Esophagus squamous epithelium (tissue), 5 donors: ENCODE results near the gene CCNYL1. TPM values are rescaled to one million over a fixed set of nuclear protein-coding genes. Genes with fewer than 3 reads are reported as not detected.
A peak's percentile ranks its signal among the peaks of the same experiment; 100 is the strongest.

Experiments used
- DNase-seq: peaks from one replicate; lab custom pipeline; 2025; lab: John Stamatoyannopoulos, UW
- H3K27ac ChIP-seq, 4 donors: fragments of 200-600 bp; sonication (generic); one replicate each; pipeline ENCODE4 v1.5.1; 2016 to 2019; ENCODE audit warnings: mild to moderate bottlenecking in 1 of 4
- H3K27me3 ChIP-seq, 4 donors: fragments of 200-600 bp; sonication (generic); 1 replicate in 3 of 4; 2 replicates in 1 of 4; pipeline versions ENCODE4 v1.5.1 to v1.6.0; 2017 to 2021; ENCODE audit warnings: antibody characterized with exemption in 1 of 4
- H3K36me3 ChIP-seq, 3 donors: fragments of 200-600 bp; sonication (generic); one replicate each; pipeline ENCODE4 v1.5.1; 2016 to 2019
- H3K4me1 ChIP-seq, 3 donors: fragments of 200-600 bp; sonication (generic); one replicate each; pipeline ENCODE4 v1.5.1; 2017 to 2019
- H3K4me3 ChIP-seq, 4 donors: fragments of 200-600 bp; sonication (generic); 1 replicate in 3 of 4; 2 replicates in 1 of 4; pipeline ENCODE4 v1.5.1; 2016 to 2019; ENCODE audit warnings: mild to moderate bottlenecking in 2 of 4, moderate library complexity in 1 of 4
- H3K9me3 ChIP-seq, 3 donors: fragments of 200-600 bp; sonication (generic); one replicate each; pipeline ENCODE4 v1.5.1; 2016 to 2019
- POLR2A ChIP-seq, 4 donors: fragments of 450-650 bp; IDR thresholded peaks; one replicate each; pipeline ENCODE4 v1.6.1; 2017; ENCODE audit warnings: antibody characterized with exemption in 4 of 4, mild to moderate bottlenecking in 4 of 4, moderate library complexity in 3 of 4
- WGBS, 2 donors: methylation state at CpG; one replicate each; pipeline ENCODE4 v1.1.5; 2018; 5-methylcytosine and 5-hydroxymethylcytosine counted together
- intact Hi-C: fragments of 100-400 bp; cut with DNase I; formaldehyde crosslinking; loops from one replicate; pipeline ENCODE4 v1.15.0; 2022
- total RNA-seq, 4 donors: library from RNA; depleted of rRNA; stranded (reverse); fragments of >200 nt; gene quantifications; one replicate each; pipeline ENCODE4 v1.1.0, GENCODE V29; 2016
- TF ChIP-seq, protein P1 (sequence below), 6 experiments: fragments of 450-650 bp in 4 of 6; fragments of 200-600 bp in 2 of 6; sonication (generic) in 2 of 6; IDR thresholded peaks; one replicate each; pipeline ENCODE4 v1.5.1; 2016 to 2019; ENCODE audit warnings: antibody characterized with exemption in 6 of 6, mild to moderate bottlenecking in 4 of 6, moderate library complexity in 4 of 6
- donor health status: DM: yes; HTN: yes; CAD: no.

The CCNYL1 gene
- total RNA-seq, 4 donors from 2014 or later, result 12.6 to 24.8 (median 15.4) TPM

- 81% methylated on average over 1 of the region's 1 CpG; no CpG with 5 or more reads in 1 of the 2 donors for WGBS, 2 donors
- Histone ChIP-seq H3K27me3 (no peaks in the 10 kb centered on the region), H3K4me1 (peaks cover 0 to 11% (median 0%) of the 10 kb centered on the region in 3 donors), H3K4me3 (no peak overlapping the region), H3K27ac (no peak overlapping the region), H3K9me3 (no peaks in the 10 kb centered on the region), H3K36me3 (no peaks in the 10 kb centered on the region)
- no peak for DNase-seq
- no peak for TF ChIP-seq POLR2A (IDR thresholded peaks at IDR 0.05)
- TF ChIP-seq, protein P1, sequence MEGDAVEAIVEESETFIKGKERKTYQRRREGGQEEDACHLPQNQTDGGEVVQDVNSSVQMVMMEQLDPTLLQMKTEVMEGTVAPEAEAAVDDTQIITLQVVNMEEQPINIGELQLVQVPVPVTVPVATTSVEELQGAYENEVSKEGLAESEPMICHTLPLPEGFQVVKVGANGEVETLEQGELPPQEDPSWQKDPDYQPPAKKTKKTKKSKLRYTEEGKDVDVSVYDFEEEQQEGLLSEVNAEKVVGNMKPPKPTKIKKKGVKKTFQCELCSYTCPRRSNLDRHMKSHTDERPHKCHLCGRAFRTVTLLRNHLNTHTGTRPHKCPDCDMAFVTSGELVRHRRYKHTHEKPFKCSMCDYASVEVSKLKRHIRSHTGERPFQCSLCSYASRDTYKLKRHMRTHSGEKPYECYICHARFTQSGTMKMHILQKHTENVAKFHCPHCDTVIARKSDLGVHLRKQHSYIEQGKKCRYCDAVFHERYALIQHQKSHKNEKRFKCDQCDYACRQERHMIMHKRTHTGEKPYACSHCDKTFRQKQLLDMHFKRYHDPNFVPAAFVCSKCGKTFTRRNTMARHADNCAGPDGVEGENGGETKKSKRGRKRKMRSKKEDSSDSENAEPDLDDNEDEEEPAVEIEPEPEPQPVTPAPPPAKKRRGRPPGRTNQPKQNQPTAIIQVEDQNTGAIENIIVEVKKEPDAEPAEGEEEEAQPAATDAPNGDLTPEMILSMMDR (IDR thresholded peaks at IDR 0.05), result no peak
- intact Hi-C loops, result no loop called here
These were observed 14.0 kb upstream of the CCNYL1 start for GRCh38 chr2:207697411-207697810.

DNA sequence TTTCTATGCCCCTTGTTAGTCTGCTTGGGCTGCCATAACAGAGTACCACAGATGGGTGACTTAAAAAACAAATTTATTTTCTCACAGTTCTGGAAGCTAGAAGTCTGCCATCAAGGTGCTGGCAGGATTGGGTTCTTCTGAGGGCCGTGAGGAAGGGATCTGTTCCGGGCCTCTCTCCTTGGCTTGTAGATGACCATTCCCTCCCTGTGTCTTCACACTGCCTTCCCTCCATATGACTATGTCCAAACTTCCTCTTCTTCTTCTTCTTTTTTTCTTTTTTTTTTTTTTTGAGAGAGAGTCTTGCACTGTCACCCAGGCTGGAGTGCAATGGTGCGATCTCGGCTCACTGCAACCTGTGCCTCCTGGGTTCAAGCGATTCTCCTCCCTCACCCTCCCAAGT, 13.1 kb upstream of the CCNYL1 start:
- peaks cover 0 to 9% (median 0%) of the 10 kb centered on the region in 3 donors for H3K4me1 ChIP-seq
- WGBS, 2 donors, result 93 to 94% methylated on average over 3 to 4 of the region's 5 CpGs
- H3K4me3 ChIP-seq, result no peak overlapping the region
- intact Hi-C loops, result no loop called here
- no peaks in the 10 kb centered on the region for H3K36me3 ChIP-seq
- no peaks in the 10 kb centered on the region for H3K27me3 ChIP-seq
- no peak overlapping the region for H3K27ac ChIP-seq
- no peak for TF ChIP-seq POLR2A (IDR thresholded peaks at IDR 0.05)
- TF ChIP-seq, protein P1 (IDR thresholded peaks at IDR 0.05), result no peak
- DNase-seq, result no peak
- no peaks in the 10 kb centered on the region for H3K9me3 ChIP-seq

DNA sequence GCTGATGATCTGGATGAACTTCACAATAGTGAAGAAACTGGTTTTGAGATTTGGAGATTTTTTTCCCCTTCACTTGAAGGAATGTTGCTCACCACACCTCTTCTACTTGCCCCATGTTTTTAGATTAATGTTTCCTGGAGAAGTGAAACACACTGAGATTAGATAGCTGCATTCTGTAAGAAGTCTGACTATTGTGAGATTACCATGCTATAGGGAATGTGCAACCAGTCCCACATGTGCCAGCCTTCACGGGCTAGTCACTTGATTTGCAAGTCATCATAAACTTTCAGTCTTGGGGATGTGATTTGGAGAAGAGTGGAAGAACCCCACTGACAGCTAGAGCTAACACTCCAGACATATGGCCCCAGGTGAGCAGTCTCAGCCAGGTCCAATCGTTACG, 7.4 kb upstream of the CCNYL1 start:
- H3K4me3 ChIP-seq, result no peak overlapping the region
- WGBS, 2 donors, result 33 to 77% methylated on average over 1 to 3 of the region's 3 CpGs
- no peak for DNase-seq
- TF ChIP-seq, protein P1 (IDR thresholded peaks at IDR 0.05), result no peak
- no peak for TF ChIP-seq POLR2A (IDR thresholded peaks at IDR 0.05)
- no peaks in the 10 kb centered on the region for H3K27me3 ChIP-seq
- H3K36me3 ChIP-seq, result no peaks in the 10 kb centered on the region
- peaks cover 0 to 10% (median 0%) of the 10 kb centered on the region in 3 donors for H3K4me1 ChIP-seq
- H3K9me3 ChIP-seq, result no peaks in the 10 kb centered on the region
- intact Hi-C loops, result loop anchor here (10.0 kb wide), 1 partner anchor 69 kb away; no protein-coding TSS in a partner anchor
- peak overlapping the region in 2 of 4 donors; percentile 40 to 60 for H3K27ac ChIP-seq

DNA sequence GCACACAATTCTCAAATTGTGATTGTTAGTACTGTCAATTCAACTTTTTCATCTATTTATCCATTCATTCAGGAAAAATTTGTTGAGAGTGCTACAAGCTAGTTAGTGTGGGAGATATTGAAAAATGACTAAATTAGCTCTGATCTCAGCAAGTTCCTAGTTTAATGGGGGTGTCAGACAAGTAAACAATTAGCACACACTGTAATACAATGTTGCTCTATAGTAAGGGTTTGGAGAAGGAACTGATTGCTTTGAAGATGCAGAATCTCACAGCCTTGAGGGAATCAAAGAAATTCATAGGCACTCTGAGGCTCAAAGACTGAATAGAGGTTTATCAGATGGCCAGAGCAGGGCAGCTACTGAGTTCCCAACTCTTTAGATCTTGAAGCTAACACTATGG, 6.8 kb upstream of the CCNYL1 start:
- intact Hi-C loops, result loop anchor here (10.0 kb wide), 1 partner anchor 70 kb away; no protein-coding TSS in a partner anchor

More for the DNA sequence above, 6.8 kb upstream of the CCNYL1 start:
- TF ChIP-seq POLR2A (IDR thresholded peaks at IDR 0.05), result no peak
- TF ChIP-seq, protein P1 (IDR thresholded peaks at IDR 0.05), result no peak
- Histone ChIP-seq H3K9me3 (no peaks in the 10 kb centered on the region), H3K27ac (peak overlapping the region in 2 of 4 donors; percentile 40 to 60), H3K36me3 (no peaks in the 10 kb centered on the region), H3K27me3 (no peaks in the 10 kb centered on the region), H3K4me1 (peaks cover 0 to 10% (median 0%) of the 10 kb centered on the region in 3 donors), H3K4me3 (no peak overlapping the region)
- DNase-seq, result no peak
